ENCODE data around the gene PTPRT.

GRCh38 chr20:43194137-43194536 lies 4.4 kb upstream of the PTPRT start:
- TF ChIP-seq CTCF (IDR thresholded peaks at IDR 0.05; ENCODE audit: low read length) (no peak), EZH2phosphoT487 (IDR thresholded peaks at IDR 0.05; ENCODE audit: low read length) (no peak), EZH2 (optimal IDR thresholded peaks at IDR 0.05; ENCODE audit: low read depth, low read length) (no peak)

Measured in MM.1S (cell line).